Fibroblast of lung (primary cell): Measurements from ENCODE around the gene MGAT5. TPM values are rescaled to one million over a fixed set of nuclear protein-coding genes. Genes with fewer than 3 reads are reported as not detected.

Experiments used
- DNase-seq, 2 donors: peaks; one replicate each; pipeline versions ENCODE4 v3.0.0 to v3.0.0-alpha.2; 2010; ENCODE audit warnings: low read depth in 2 of 2
- H2AFZ ChIP-seq: 2 replicates; pipeline ENCODE4 v1.5.1; 2012; ENCODE audit warnings: low read length, control low read depth, inconsistent platforms
- H3K27ac ChIP-seq: 2 replicates; pipeline ENCODE4 v1.5.1; 2011; ENCODE audit warnings: low read length, control low read depth; ENCODE audit not compliant: insufficient read depth
- H3K27me3 ChIP-seq: 2 replicates; pipeline ENCODE4 v1.5.1; 2011; ENCODE audit warnings: mild to moderate bottlenecking, low read length; ENCODE audit not compliant: control insufficient read depth, insufficient read depth
- H3K36me3 ChIP-seq: 2 replicates; pipeline ENCODE4 v1.5.1; 2011; ENCODE audit warnings: low read length; ENCODE audit not compliant: control insufficient read depth, insufficient read depth
- H3K4me1 ChIP-seq: 2 replicates; pipeline ENCODE4 v1.5.1; 2011; ENCODE audit warnings: low read length; ENCODE audit not compliant: control insufficient read depth, insufficient read depth; ENCODE audit errors: extremely low read depth
- H3K4me2 ChIP-seq: 2 replicates; pipeline ENCODE4 v1.5.1; 2011; ENCODE audit warnings: low read length, control low read depth; ENCODE audit not compliant: insufficient read depth; ENCODE audit errors: extremely low read depth
- H3K4me3 ChIP-seq, 4 experiments: fragments of 200-600 bp in 1 of 4; sonication (generic) in 1 of 4; replicated peaks in 1 of 4; 2 replicates each; pipeline ENCODE4 v1.5.1; 2011 to 2016; ENCODE audit warnings: low read length in 4 of 4, low read depth in 3 of 4, mild to moderate bottlenecking in 3 of 4, control low read depth in 2 of 4, inconsistent platforms in 1 of 4, mixed read lengths in 1 of 4; ENCODE audit not compliant: insufficient read depth in 1 of 4; ENCODE audit errors: control extremely low read depth in 1 of 4
- H3K79me2 ChIP-seq: 2 replicates; pipeline ENCODE4 v1.5.1; 2012; ENCODE audit warnings: mild to moderate bottlenecking, low read length, inconsistent platforms; ENCODE audit not compliant: control insufficient read depth, insufficient read depth
- H3K9ac ChIP-seq: 2 replicates; pipeline ENCODE4 v1.5.1; 2011; ENCODE audit warnings: mild to moderate bottlenecking, low read length, control low read depth; ENCODE audit not compliant: insufficient read depth
- H3K9me3 ChIP-seq: 2 replicates; pipeline ENCODE4 v1.5.1; 2012; ENCODE audit warnings: low read depth, low read length; ENCODE audit not compliant: control insufficient read depth, insufficient read depth
- H4K20me1 ChIP-seq: 2 replicates; pipeline ENCODE4 v1.5.1; 2011; ENCODE audit warnings: low read length; ENCODE audit not compliant: control insufficient read depth, insufficient read depth; ENCODE audit errors: extremely low read depth
- EZH2 ChIP-seq: IDR thresholded peaks from 2 replicates; pipeline ENCODE4 v1.5.1; 2012; ENCODE audit warnings: low read length, control low read depth, mild to moderate bottlenecking; ENCODE audit errors: missing control alignments
- polyA plus RNA-seq, 2 donors: library from polyadenylated mRNA; depleted of rRNA in 1 of 2; stranded (reverse) in 1 of 2; unstranded in 1 of 2; fragments of >200 nt; gene quantifications; 2 replicates each; pipeline ENCODE4 v1.2.1, GENCODE V29; 2011 to 2012; ENCODE audit warnings: missing spikeins in 1 of 2
- total RNA-seq: library from RNA; depleted of rRNA; stranded (reverse); fragments of >200 nt; gene quantifications from 2 replicates; pipeline ENCODE4 v1.2.1, GENCODE V29; 2014
- TF ChIP-seq, protein P1 (sequence below), 2 donors: IDR thresholded peaks in 1 of 2; conservative IDR thresholded peaks in 1 of 2; 1 replicate in 1 of 2; 2 replicates in 1 of 2; pipeline ENCODE4 v1.5.1; 2011 to 2012; ENCODE audit warnings: low read length in 2 of 2, control low read depth in 1 of 2, inconsistent platforms in 1 of 2, low read depth in 1 of 2, mild to moderate bottlenecking in 1 of 2

MGAT5 gene
- total and polyA plus RNA-seq, 2 donors (not counting 1 experiment from before 2014, with no cell fraction given), result 270 to 301 TPM

GRCh38 chr2:134276381-134277172, 22.7 kb downstream of the MGAT5 start:
- Histone ChIP-seq H3K79me2 (peaks cover 1% of the 10 kb centered on the region), H3K4me2 (no peak overlapping the region), H3K27me3 (no peaks in the 10 kb centered on the region), H2AFZ (no peak overlapping the region), H3K9me3 (no peaks in the 10 kb centered on the region), H3K27ac (no peak overlapping the region), H3K36me3 (no peaks in the 10 kb centered on the region), H3K4me3 (no peak overlapping the region), H3K4me1 (no peaks in the 10 kb centered on the region), H3K9ac (no peak overlapping the region), H4K20me1 (no peaks in the 10 kb centered on the region)
- no peak for TF ChIP-seq EZH2
- TF ChIP-seq, protein P1, sequence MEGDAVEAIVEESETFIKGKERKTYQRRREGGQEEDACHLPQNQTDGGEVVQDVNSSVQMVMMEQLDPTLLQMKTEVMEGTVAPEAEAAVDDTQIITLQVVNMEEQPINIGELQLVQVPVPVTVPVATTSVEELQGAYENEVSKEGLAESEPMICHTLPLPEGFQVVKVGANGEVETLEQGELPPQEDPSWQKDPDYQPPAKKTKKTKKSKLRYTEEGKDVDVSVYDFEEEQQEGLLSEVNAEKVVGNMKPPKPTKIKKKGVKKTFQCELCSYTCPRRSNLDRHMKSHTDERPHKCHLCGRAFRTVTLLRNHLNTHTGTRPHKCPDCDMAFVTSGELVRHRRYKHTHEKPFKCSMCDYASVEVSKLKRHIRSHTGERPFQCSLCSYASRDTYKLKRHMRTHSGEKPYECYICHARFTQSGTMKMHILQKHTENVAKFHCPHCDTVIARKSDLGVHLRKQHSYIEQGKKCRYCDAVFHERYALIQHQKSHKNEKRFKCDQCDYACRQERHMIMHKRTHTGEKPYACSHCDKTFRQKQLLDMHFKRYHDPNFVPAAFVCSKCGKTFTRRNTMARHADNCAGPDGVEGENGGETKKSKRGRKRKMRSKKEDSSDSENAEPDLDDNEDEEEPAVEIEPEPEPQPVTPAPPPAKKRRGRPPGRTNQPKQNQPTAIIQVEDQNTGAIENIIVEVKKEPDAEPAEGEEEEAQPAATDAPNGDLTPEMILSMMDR (conservative IDR thresholded peaks at IDR 0.05 in 1 of 2, IDR thresholded peaks at IDR 0.05 in 1 of 2; ENCODE audit: low read depth in 1 of 2, low read length in 2 of 2), result no peak
- peak in 1 of 2 donors; percentile 26 for DNase-seq

- Histone ChIP-seq H4K20me1 (no peaks in the 10 kb centered on the region), H3K9ac (no peak overlapping the region), H2AFZ (no peak overlapping the region), H3K27ac (no peak overlapping the region), H3K4me3 (no peak overlapping the region), H3K27me3 (no peaks in the 10 kb centered on the region), H3K36me3 (no peaks in the 10 kb centered on the region), H3K9me3 (no peaks in the 10 kb centered on the region), H3K4me2 (no peak overlapping the region), H3K4me1 (no peaks in the 10 kb centered on the region), H3K79me2 (peaks cover 3% of the 10 kb centered on the region)
- DNase-seq, result no peak
- no peak for TF ChIP-seq EZH2
- TF ChIP-seq, protein P1 (conservative IDR thresholded peaks at IDR 0.05 in 1 of 2, IDR thresholded peaks at IDR 0.05 in 1 of 2; ENCODE audit: low read depth in 1 of 2, low read length in 2 of 2), result no peak
Observed at GRCh38 chr2:134277223-134277622, 23.4 kb downstream of the MGAT5 start.

DNA sequence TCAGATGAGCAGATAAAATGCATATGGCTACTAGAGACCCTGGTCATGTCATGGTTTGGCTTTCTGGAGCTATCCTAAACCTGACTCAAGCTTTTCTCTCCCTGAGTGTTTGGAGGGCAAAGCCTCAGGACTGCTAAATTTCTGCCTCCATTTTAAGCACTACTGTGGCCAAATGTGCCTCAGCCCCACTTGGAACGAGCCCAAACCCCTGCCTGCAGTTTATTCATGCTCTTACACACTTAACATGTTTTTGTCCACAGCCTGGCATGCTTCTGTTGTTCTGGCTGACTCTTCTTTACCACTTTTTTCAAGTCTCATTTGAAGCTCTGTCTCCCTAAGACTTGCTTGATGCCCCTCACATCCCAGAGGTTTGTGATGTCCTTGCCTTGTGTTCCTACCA, 24.7 kb downstream of the MGAT5 start:
- no peaks in the 10 kb centered on the region for H3K36me3 ChIP-seq
- peak in 1 of 2 donors; percentile 34 for DNase-seq
- no peaks in the 10 kb centered on the region for H3K27me3 ChIP-seq
- H2AFZ ChIP-seq, result no peak overlapping the region
- H4K20me1 ChIP-seq, result no peaks in the 10 kb centered on the region
- no peak overlapping the region for H3K9ac ChIP-seq
- no peak overlapping the region for H3K4me3 ChIP-seq
- no peak for TF ChIP-seq EZH2
- no peak overlapping the region for H3K4me2 ChIP-seq
- H3K4me1 ChIP-seq, result no peaks in the 10 kb centered on the region
- H3K9me3 ChIP-seq, result no peaks in the 10 kb centered on the region
- peaks cover 3% of the 10 kb centered on the region for H3K79me2 ChIP-seq
- H3K27ac ChIP-seq, result no peak overlapping the region
